Body of pancreas (tissue), 4 donors: Measurements from ENCODE around the gene C2. TPM values are rescaled to one million over a fixed set of nuclear protein-coding genes. Genes with fewer than 3 reads are reported as not detected.

Experiments used
- ATAC-seq: fragments of 150-250 bp; one replicate; pipeline ENCODE4 v1.9.1; 2016
- DNase-seq, 4 donors: peaks; one replicate each; pipeline ENCODE4 v3.0.0-alpha.2; 2019
- H3K27ac ChIP-seq, 4 donors: fragments of 200-600 bp; sonication (generic); 1 replicate in 3 of 4; 2 replicates in 1 of 4; pipeline versions ENCODE4 v1.5.1 to v1.6.1; 2016 to 2019; ENCODE audit warnings: mild to moderate bottlenecking in 1 of 4, mixed read lengths in 1 of 4, moderate library complexity in 1 of 4
- H3K27me3 ChIP-seq, 2 donors: fragments of 200-600 bp; sonication (generic); one replicate each; pipeline ENCODE4 v1.6.0; 2016; ENCODE audit warnings: mild to moderate bottlenecking in 1 of 2
- H3K36me3 ChIP-seq, 2 donors: fragments of 200-600 bp; sonication (generic); replicated peaks in 1 of 2; 2 replicates each; pipeline ENCODE4 v1.5.1; 2016; ENCODE audit warnings: low read depth in 2 of 2; ENCODE audit not compliant: insufficient read depth in 1 of 2
- H3K4me1 ChIP-seq: fragments of 200-600 bp; sonication (generic); one replicate; pipeline ENCODE4 v1.6.0; 2016
- H3K4me3 ChIP-seq, 2 donors: fragments of 200-600 bp; sonication (generic); 1 replicate in 1 of 2; 2 replicates in 1 of 2; pipeline ENCODE4 v1.5.1; 2016 to 2019
- H3K9me3 ChIP-seq, 3 donors: fragments of 200-600 bp; sonication (generic); 1 replicate in 2 of 3; 2 replicates in 1 of 3; pipeline ENCODE4 v1.5.1; 2016
- POLR2A ChIP-seq, 3 donors: fragments of 450-650 bp; IDR thresholded peaks; one replicate each; pipeline ENCODE4 v1.6.1; 2016; ENCODE audit warnings: antibody characterized with exemption in 3 of 3, mild to moderate bottlenecking in 2 of 3
- WGBS, 2 donors: methylation state at CpG; one replicate each; pipeline ENCODE4 v1.1.5; 2017; 5-methylcytosine and 5-hydroxymethylcytosine counted together
- intact Hi-C: fragments of 100-400 bp; cut with DNase I; formaldehyde crosslinking; loops from one replicate; pipeline ENCODE4 v1.15.1; 2023
- total RNA-seq, 2 donors: library from RNA; depleted of rRNA; stranded (reverse); fragments of >200 nt; gene quantifications; one replicate each; pipeline ENCODE4 v1.1.0, GENCODE V29; 2016
- TF ChIP-seq, protein P1 (sequence below), 7 experiments: fragments of 450-650 bp in 4 of 7; fragments of 200-600 bp in 3 of 7; sonication (generic) in 3 of 7; IDR thresholded peaks; one replicate each; pipeline ENCODE4 v1.5.1; 2016 to 2019; ENCODE audit warnings: antibody characterized with exemption in 7 of 7

C2 gene
- total RNA-seq, 2 donors from 2014 or later, result 1.3 TPM

GRCh38 chr6:31967926-31968320 is 40.4 kb downstream of the C2 start:
- intact Hi-C loops, result no loop called here
- H3K27ac ChIP-seq, result no peak overlapping the region
- TF ChIP-seq, protein P1, sequence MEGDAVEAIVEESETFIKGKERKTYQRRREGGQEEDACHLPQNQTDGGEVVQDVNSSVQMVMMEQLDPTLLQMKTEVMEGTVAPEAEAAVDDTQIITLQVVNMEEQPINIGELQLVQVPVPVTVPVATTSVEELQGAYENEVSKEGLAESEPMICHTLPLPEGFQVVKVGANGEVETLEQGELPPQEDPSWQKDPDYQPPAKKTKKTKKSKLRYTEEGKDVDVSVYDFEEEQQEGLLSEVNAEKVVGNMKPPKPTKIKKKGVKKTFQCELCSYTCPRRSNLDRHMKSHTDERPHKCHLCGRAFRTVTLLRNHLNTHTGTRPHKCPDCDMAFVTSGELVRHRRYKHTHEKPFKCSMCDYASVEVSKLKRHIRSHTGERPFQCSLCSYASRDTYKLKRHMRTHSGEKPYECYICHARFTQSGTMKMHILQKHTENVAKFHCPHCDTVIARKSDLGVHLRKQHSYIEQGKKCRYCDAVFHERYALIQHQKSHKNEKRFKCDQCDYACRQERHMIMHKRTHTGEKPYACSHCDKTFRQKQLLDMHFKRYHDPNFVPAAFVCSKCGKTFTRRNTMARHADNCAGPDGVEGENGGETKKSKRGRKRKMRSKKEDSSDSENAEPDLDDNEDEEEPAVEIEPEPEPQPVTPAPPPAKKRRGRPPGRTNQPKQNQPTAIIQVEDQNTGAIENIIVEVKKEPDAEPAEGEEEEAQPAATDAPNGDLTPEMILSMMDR (IDR thresholded peaks at IDR 0.05), result no peak
- TF ChIP-seq POLR2A (IDR thresholded peaks at IDR 0.05), result no peak

DNA sequence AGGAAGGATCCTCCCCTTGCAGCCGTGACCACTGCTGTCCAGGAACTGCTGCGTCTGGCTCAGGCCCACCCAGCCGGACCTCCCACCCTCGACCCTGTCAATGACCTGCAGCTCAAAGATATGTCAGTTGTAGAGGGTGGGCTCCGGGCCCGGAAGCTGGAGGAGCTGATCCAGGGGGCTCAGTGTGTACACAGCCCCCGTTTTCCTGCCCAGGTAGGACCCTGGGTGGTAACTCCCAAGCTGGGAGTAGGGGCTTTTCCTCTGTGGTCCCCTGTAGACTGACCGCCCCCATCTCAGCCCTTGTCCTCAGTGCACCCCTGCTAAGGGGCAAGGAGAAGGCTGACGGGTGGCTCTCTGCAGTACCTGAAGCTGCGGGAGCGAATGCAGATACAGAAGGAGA is 40.8 kb downstream of the C2 start:
- Histone ChIP-seq H3K4me3 (no peak overlapping the region), H3K9me3 (no peaks in the 10 kb centered on the region), H3K36me3 (peaks cover 0 to 27% of the 10 kb centered on the region in 2 donors), H3K4me1 (peaks cover 29% of the 10 kb centered on the region), H3K27me3 (no peaks in the 10 kb centered on the region), H3K27ac (no peak overlapping the region)
- intact Hi-C loops, result no loop called here
- 81 to 83% methylated on average over 4 to 11 of the region's 11 CpGs for WGBS, 2 donors
- ATAC-seq, result no peak
- DNase-seq, result no peak
- TF ChIP-seq POLR2A (IDR thresholded peaks at IDR 0.05), result no peak
- TF ChIP-seq, protein P1 (IDR thresholded peaks at IDR 0.05), result no peak

More at GRCh38 chr6:31967926-31968320, 40.4 kb downstream of the C2 start:
- no peaks in the 10 kb centered on the region for H3K9me3 ChIP-seq
- H3K4me1 ChIP-seq, result peaks cover 25% of the 10 kb centered on the region
- WGBS, 2 donors, result 81 to 100% methylated on average over 3 of the region's 3 CpGs
- H3K36me3 ChIP-seq, result peaks cover 0 to 27% of the 10 kb centered on the region in 2 donors
- no peak overlapping the region for H3K4me3 ChIP-seq
- H3K27me3 ChIP-seq, result no peaks in the 10 kb centered on the region
- ATAC-seq (no peak), DNase-seq (no peak)

DNA sequence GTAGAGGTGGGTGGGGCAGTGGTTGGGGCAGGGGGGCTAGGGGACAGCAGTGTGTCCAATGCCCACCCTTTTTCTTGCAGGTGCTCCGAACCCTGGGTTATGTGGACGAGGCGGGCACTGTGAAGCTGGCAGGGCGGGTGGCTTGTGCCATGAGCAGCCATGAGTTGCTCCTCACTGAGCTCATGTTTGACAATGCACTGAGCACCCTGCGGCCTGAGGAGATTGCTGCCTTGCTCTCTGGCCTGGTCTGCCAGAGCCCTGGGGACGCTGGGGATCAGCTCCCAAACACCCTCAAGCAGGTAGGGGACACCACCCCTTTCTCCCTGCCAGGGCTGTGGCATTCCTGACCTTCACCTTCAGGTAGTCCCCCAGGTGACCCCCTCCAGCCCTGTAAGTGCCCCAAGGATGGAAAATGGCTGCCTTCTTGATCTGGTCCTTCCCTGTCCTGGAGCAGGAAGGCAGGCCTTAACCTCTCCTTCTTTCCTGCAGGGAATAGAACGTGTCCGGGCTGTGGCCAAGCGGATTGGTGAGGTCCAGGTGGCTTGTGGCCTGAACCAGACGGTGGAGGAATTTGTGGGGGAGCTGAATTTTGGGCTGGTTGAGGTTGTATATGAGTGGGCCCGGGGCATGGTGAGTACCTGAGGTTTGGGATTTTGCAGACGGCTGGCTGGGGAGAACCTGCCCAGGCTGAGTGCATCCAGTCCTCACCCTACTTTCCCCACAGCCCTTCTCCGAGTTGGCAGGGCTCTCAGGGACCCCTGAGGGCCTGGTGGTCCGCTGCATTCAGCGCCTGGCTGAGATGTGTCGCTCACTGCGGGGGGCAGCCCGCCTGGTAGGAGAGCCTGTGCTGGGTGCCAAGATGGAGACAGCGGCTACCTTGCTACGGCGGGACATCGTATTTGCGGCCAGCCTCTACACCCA is 41.5 kb downstream of the C2 start:
- no peaks in the 10 kb centered on the region for H3K9me3 ChIP-seq
- no peaks in the 10 kb centered on the region for H3K27me3 ChIP-seq
- ATAC-seq (no peak), DNase-seq (no peak)
- H3K4me3 ChIP-seq, result no peak overlapping the region
- H3K4me1 ChIP-seq, result peaks cover 30% of the 10 kb centered on the region
- H3K27ac ChIP-seq, result no peak overlapping the region
- intact Hi-C loops, result no loop called here
- TF ChIP-seq, protein P1 (IDR thresholded peaks at IDR 0.05), result no peak
- TF ChIP-seq POLR2A (IDR thresholded peaks at IDR 0.05), result no peak
- H3K36me3 ChIP-seq, result peaks cover 0 to 22% of the 10 kb centered on the region in 2 donors
- WGBS, 2 donors, result 88 to 91% methylated on average over 14 to 23 of the region's 23 CpGs

DNA sequence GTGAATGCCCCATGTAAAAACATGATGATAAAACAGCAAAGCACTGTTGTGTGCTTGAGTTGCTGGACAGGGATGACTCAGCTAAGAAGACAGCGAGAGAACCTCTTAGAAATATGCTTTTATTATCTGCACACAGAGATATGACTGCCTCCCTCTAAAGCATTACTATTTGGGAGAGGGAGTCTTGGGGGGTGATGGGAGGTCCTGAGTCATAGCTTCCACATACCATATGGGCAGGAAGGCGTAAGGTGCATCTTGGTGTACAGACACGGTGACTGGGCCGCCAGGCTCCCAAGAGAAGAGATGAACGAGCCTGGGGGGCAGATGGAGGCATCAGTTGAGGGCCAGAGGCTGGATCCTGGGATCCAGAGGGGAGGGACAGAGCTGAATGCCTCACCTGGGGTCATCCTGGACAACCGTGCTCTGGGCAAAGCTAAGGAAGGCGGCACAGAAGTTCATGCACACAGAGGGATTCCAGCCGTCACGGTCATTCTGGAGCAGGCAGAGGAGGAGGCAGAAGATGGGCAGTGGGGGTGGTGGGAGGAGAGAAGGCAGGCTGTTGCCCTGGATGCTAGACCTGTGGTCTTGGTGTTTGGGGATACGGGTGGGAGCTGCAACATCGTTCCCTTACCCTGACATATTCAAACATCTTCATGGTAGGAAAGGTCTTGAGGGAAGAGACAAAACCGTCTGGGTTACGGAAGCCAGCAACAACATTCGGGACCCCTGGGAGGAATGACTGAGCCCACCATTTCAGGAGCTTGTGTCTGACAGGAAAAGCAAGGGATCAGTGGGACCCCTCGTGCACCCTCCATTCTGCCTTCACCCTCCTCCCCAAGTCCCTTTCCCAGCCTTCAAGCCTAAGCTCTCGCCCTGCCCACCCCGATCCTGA is 42.4 kb downstream of the C2 start:
- ATAC-seq (no peak), DNase-seq (no peak)
- Histone ChIP-seq H3K27ac (peak overlapping the region in 2 of 4 donors; percentile 95), H3K9me3 (no peaks in the 10 kb centered on the region), H3K27me3 (no peaks in the 10 kb centered on the region), H3K4me1 (peaks cover 30% of the 10 kb centered on the region), H3K36me3 (peaks cover 0 to 17% of the 10 kb centered on the region in 2 donors), H3K4me3 (no peak overlapping the region)
- intact Hi-C loops, result no loop called here
- WGBS, 2 donors, result 67 to 74% methylated on average over 17 of the region's 17 CpGs
- TF ChIP-seq, protein P1 (IDR thresholded peaks at IDR 0.05), result no peak
- TF ChIP-seq POLR2A (IDR thresholded peaks at IDR 0.05), result no peak
